OCI-LY7 (cell line): ENCODE data around the gene MYH7.

Experiments used
- CTCF ChIP-seq: fragments of 200-600 bp; sonication (generic); conservative IDR thresholded peaks from 2 replicates; pipeline ENCODE4 v1.5.1; 2014; ENCODE audit warnings: mild to moderate bottlenecking, antibody characterized with exemption, low read length, moderate library complexity, mixed read lengths
- EZH2phosphoT487 ChIP-seq: fragments of 200-600 bp; sonication (generic); IDR thresholded peaks from 2 replicates; pipeline ENCODE4 v1.6.1; 2018; ENCODE audit warnings: low read depth, borderline replicate concordance, mild to moderate bottlenecking, mixed run types, antibody characterized with exemption, low read length, moderate library complexity, mixed read lengths

- no peak for TF ChIP-seq CTCF
- TF ChIP-seq EZH2phosphoT487 = no peak
These were observed 33.3 kb upstream of the MYH7 start for GRCh38 chr14:23468704-23469126.
